Measurements from ENCODE around the gene TMEM40.

DNA sequence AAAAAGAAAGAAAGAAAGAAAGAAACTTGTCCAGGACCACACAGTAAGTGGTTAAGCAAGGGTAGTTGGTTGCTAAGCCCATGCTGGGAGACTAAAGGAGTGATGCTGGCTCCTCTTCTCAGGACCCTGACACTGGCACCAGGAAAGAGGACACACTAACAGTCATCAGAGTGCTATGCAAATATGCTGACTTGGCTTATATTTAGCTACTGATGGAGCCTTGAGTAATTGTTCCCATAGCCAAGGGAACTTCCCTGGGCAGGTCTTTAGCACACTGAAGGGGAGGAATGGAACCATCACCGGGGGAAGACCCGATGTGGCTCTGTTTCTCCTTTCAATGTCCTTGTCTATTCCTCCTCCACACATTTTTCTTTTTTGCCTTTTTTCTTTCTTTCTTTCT lies 6.2 kb downstream of the TMEM40 start:
- TF ChIP-seq, protein P1, sequence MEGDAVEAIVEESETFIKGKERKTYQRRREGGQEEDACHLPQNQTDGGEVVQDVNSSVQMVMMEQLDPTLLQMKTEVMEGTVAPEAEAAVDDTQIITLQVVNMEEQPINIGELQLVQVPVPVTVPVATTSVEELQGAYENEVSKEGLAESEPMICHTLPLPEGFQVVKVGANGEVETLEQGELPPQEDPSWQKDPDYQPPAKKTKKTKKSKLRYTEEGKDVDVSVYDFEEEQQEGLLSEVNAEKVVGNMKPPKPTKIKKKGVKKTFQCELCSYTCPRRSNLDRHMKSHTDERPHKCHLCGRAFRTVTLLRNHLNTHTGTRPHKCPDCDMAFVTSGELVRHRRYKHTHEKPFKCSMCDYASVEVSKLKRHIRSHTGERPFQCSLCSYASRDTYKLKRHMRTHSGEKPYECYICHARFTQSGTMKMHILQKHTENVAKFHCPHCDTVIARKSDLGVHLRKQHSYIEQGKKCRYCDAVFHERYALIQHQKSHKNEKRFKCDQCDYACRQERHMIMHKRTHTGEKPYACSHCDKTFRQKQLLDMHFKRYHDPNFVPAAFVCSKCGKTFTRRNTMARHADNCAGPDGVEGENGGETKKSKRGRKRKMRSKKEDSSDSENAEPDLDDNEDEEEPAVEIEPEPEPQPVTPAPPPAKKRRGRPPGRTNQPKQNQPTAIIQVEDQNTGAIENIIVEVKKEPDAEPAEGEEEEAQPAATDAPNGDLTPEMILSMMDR (IDR thresholded peaks at IDR 0.05), result no peak
- TF ChIP-seq POLR2AphosphoS5 (IDR thresholded peaks at IDR 0.05), result no peak
- no peak for TF ChIP-seq EP300 (IDR thresholded peaks at IDR 0.05; ENCODE audit: low read depth)
